Tibial artery (tissue), 4 donors: ENCODE data around the gene TMEM135.

Experiments
- DNase-seq, 2 donors: peaks; one replicate each; pipeline ENCODE4 v3.0.0-alpha.2; 2019
- H3K27ac ChIP-seq, 2 donors: fragments of 200-600 bp; sonication (generic) in 1 of 2; 1 replicate in 1 of 2; 2 replicates in 1 of 2; pipeline ENCODE4 v1.5.1; 2018 to 2019; ENCODE audit warnings: mild to moderate bottlenecking in 1 of 2
- H3K27me3 ChIP-seq, 2 donors: fragments of 200-600 bp; sonication (generic) in 1 of 2; one replicate each; pipeline versions ENCODE4 v1.5.1 to v1.6.0; 2016 to 2019
- H3K36me3 ChIP-seq, 3 donors: fragments of 200-600 bp; sonication (generic) in 2 of 3; one replicate each; pipeline ENCODE4 v1.5.1; 2016 to 2019; ENCODE audit warnings: mild to moderate bottlenecking in 2 of 3
- H3K4me1 ChIP-seq, 4 donors: fragments of 200-600 bp; sonication (generic) in 2 of 4; 1 replicate in 3 of 4; 2 replicates in 1 of 4; pipeline ENCODE4 v1.5.1; 2016 to 2019
- H3K4me3 ChIP-seq, 2 donors: fragments of 200-600 bp; sonication (generic) in 1 of 2; 1 replicate in 1 of 2; 2 replicates in 1 of 2; pipeline ENCODE4 v1.5.1; 2018 to 2019; ENCODE audit warnings: mild to moderate bottlenecking in 2 of 2
- H3K9me3 ChIP-seq, 3 donors: fragments of 200-600 bp; sonication (generic) in 1 of 3; one replicate each; pipeline ENCODE4 v1.5.1; 2016 to 2019
- CTCF ChIP-seq, 2 experiments: fragments of 200-600 bp in 1 of 2; fragments of 450-650 bp in 1 of 2; IDR thresholded peaks; one replicate each; pipeline ENCODE4 v1.5.1; 2017 to 2019; ENCODE audit warnings: antibody characterized with exemption in 2 of 2, mild to moderate bottlenecking in 1 of 2, moderate library complexity in 1 of 2
- intact Hi-C: fragments of 100-400 bp; cut with DNase I; formaldehyde crosslinking; loops from one replicate; pipeline ENCODE4 v1.15.0; 2023; ENCODE audit warnings: low total_unique reads

TMEM135 gene

GRCh38 chr11:87299041-87299481 is 261.3 kb downstream of the TMEM135 start:
- no peaks in the 10 kb centered on the region for H3K27me3 ChIP-seq
- H3K4me1 ChIP-seq: peaks cover 0 to 3% (median 0%) of the 10 kb centered on the region in 4 donors
- H3K27ac ChIP-seq: no peak overlapping the region
- no peak for TF ChIP-seq CTCF (IDR thresholded peaks at IDR 0.05)
- H3K36me3 ChIP-seq: no peaks in the 10 kb centered on the region
- intact Hi-C loops: no loop called here
- no peaks in the 10 kb centered on the region for H3K9me3 ChIP-seq
- no peak for DNase-seq
- H3K4me3 ChIP-seq: no peak overlapping the region

GRCh38 chr11:87300640-87301380 is 263.1 kb downstream of the TMEM135 start:
- no peaks in the 10 kb centered on the region for H3K9me3 ChIP-seq
- H3K27ac ChIP-seq: no peak overlapping the region
- no peaks in the 10 kb centered on the region for H3K27me3 ChIP-seq
- no peak for DNase-seq
- H3K4me1 ChIP-seq: peaks cover 0 to 3% (median 0%) of the 10 kb centered on the region in 4 donors
- no peaks in the 10 kb centered on the region for H3K36me3 ChIP-seq
- TF ChIP-seq CTCF (IDR thresholded peaks at IDR 0.05): no peak
- intact Hi-C loops: no loop called here
- no peak overlapping the region for H3K4me3 ChIP-seq

GRCh38 chr11:87301785-87302540 is 264.2 kb downstream of the TMEM135 start:
- intact Hi-C loops: no loop called here
- Histone ChIP-seq H3K4me3 (no peak overlapping the region), H3K4me1 (peaks cover 0 to 11% (median 2%) of the 10 kb centered on the region in 4 donors), H3K27ac (no peak overlapping the region), H3K27me3 (no peaks in the 10 kb centered on the region), H3K36me3 (no peaks in the 10 kb centered on the region), H3K9me3 (no peaks in the 10 kb centered on the region)
- no peak for DNase-seq
- no peak for TF ChIP-seq CTCF (IDR thresholded peaks at IDR 0.05)

- H3K9me3 ChIP-seq: no peaks in the 10 kb centered on the region
- H3K4me3 ChIP-seq: no peak overlapping the region
- no peak for TF ChIP-seq CTCF (IDR thresholded peaks at IDR 0.05)
- DNase-seq: no peak
- H3K4me1 ChIP-seq: peaks cover 0 to 20% (median 4%) of the 10 kb centered on the region in 4 donors
- no peaks in the 10 kb centered on the region for H3K27me3 ChIP-seq
- H3K36me3 ChIP-seq: no peaks in the 10 kb centered on the region
- intact Hi-C loops: no loop called here
- H3K27ac ChIP-seq: no peak overlapping the region
Measured at GRCh38 chr11:87304412-87304811, 266.7 kb downstream of the TMEM135 start.

- TF ChIP-seq CTCF (IDR thresholded peaks at IDR 0.05): no peak
- H3K4me1 ChIP-seq: peaks cover 0 to 18% (median 4%) of the 10 kb centered on the region in 4 donors
- H3K36me3 ChIP-seq: peaks cover 0 to 3% (median 0%) of the 10 kb centered on the region in 3 donors
- DNase-seq: no peak
- H3K27me3 ChIP-seq: no peaks in the 10 kb centered on the region
- no peak overlapping the region for H3K4me3 ChIP-seq
- intact Hi-C loops: no loop called here
- H3K9me3 ChIP-seq: no peaks in the 10 kb centered on the region
- no peak overlapping the region for H3K27ac ChIP-seq
Measured at GRCh38 chr11:87306262-87306851, 268.6 kb downstream of the TMEM135 start.
